Measurements from ENCODE around the gene SERPINA12. TPM values are rescaled to one million over a fixed set of nuclear protein-coding genes. Genes with fewer than 3 reads are reported as not detected.

Gene SERPINA12
- total and polyA plus RNA-seq, 2 of the 13 experiments (the other 11 are each of a cell fraction or from before 2014, with no cell fraction given): 0.08 TPM; not detected in 1

- H3K4me2 ChIP-seq (ENCODE audit: low read depth, low read length): no peak overlapping the region
- WGBS (ENCODE audit: low lambda C conversion rate): 100% methylated on average over 2 of the region's 4 CpGs
- intact Hi-C loops (cut with micrococcal nuclease; ENCODE audit: unreplicated experiment) (loop anchor here (5.0 kb wide), 1 partner anchor 37 kb away; no protein-coding TSS in a partner anchor), in situ Hi-C loops (cut with HindIII; ENCODE audit: extremely low pct_ligation_motif_present, low pct_unique_long_range_greater_than_20kb) (no loop called here)
- H3K27ac ChIP-seq (ENCODE audit: extremely low read length, insufficient read depth, low read length): no peak overlapping the region
- no peaks in the 10 kb centered on the region for H3K27me3 ChIP-seq (ENCODE audit: control insufficient read depth in 1 of 2, insufficient read depth in 2 of 2, low read length in 2 of 2)
- H3K9ac ChIP-seq (ENCODE audit: insufficient read depth, low read depth, low read length): no peak overlapping the region
- no peaks in the 10 kb centered on the region for H4K20me1 ChIP-seq (ENCODE audit: insufficient read depth, low read length)
- FAIRE-seq (no peak), ATAC-seq (no peak; the same call in 2 of the 3 replicates), DNase-seq (ENCODE audit: low spot score) (no peak)
- BruUV-seq (replicated peaks): no TSS peak
- POLR2A ChIA-PET: no interaction called here
- H3K36me3 ChIP-seq (replicated peaks in 1 of 2; ENCODE audit: control insufficient read depth in 1 of 2, insufficient read depth in 2 of 2, low read length in 2 of 2): no peaks in the 10 kb centered on the region
- H3K79me2 ChIP-seq (ENCODE audit: insufficient read depth, low read length): no peaks in the 10 kb centered on the region
- no peak overlapping the region for H2AFZ ChIP-seq (ENCODE audit: low read length)
- H3K9me3 ChIP-seq (ENCODE audit: low read length): no peaks in the 10 kb centered on the region
- H3K4me1 ChIP-seq (ENCODE audit: insufficient read depth, low read length): peaks cover 35% of the 10 kb centered on the region
- TF ChIP-seq PLSCR1 (CRISPR knock-in tag; IDR thresholded peaks at IDR 0.05; ENCODE audit: borderline replicate concordance) (no peak), POLR2A (IDR thresholded peaks at IDR 0.05; ENCODE audit: insufficient read depth in 1 of 2, low read depth in 2 of 2, low read length in 2 of 2) (0 out of 4 replicates have a peak, but pooled peaks of 1 of the 2 experiments have one; percentile 25)
- CTCF ChIA-PET (ENCODE audit: low intra/inter-chr PET ratio, low total read pairs): no interaction called here
- no peak overlapping the region for H3K4me3 ChIP-seq (replicated peaks in 1 of 3; ENCODE audit: insufficient read depth in 1 of 3, low read depth in 2 of 3, low read length in 3 of 3)
These were observed 4.1 kb downstream of the SERPINA12 start for GRCh38 chr14:94505206-94505605.

DNA sequence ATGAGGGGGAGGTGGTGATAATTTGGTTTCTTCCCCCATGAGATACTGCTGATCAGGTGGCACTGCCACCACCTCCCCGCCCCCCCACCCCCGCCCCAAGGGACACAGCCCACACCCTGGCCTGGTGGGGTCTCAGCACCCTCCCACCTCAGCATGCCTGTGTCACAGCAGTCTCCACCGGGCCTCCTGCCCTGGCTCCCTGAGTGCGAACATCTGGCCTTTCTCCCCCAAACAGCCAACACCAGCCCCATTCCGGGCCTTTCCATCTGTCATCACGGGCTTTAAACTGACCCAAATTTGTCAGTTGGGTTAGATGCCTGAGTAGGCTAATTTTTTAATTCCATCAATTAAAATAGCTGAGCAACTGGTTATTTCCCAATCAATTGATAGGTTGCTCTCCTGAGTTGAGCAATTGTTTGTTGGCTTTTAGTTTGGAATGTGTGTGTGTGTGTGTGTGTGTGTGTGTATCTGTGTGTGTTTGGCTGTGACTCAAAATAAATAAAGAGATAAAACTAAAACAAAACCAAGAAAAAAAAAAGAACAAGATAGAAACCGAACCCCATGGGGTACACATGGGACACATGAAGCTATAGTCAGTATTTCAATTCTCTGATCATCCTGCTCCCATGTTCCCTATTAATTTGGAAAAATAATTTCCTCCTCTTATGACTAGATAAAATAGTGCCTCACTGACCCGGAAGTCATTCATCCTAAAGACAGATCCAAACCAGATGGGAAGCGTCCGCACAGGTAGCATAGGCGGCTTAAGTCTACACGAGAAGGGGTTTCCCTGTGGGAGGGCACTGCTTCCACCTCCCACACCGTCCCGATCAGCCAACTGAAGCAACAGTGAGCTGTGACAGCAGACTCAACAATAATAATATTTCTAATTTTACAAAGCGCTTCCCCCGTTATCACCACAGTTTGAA is 7.4 kb downstream of the SERPINA12 start:
- Histone ChIP-seq H3K27me3 (ENCODE audit: control insufficient read depth in 1 of 2, insufficient read depth in 2 of 2, low read length in 2 of 2) (no peaks in the 10 kb centered on the region), H3K36me3 (replicated peaks in 1 of 2; ENCODE audit: control insufficient read depth in 1 of 2, insufficient read depth in 2 of 2, low read length in 2 of 2) (no peaks in the 10 kb centered on the region), H3K9me3 (ENCODE audit: low read length) (no peaks in the 10 kb centered on the region), H3K4me1 (ENCODE audit: insufficient read depth, low read length) (peaks cover 39% of the 10 kb centered on the region), H3K4me3 (replicated peaks in 1 of 3; ENCODE audit: insufficient read depth in 1 of 3, low read depth in 2 of 3, low read length in 3 of 3) (no peak overlapping the region), H3K79me2 (ENCODE audit: insufficient read depth, low read length) (no peaks in the 10 kb centered on the region), H4K20me1 (ENCODE audit: insufficient read depth, low read length) (no peaks in the 10 kb centered on the region), H3K4me2 (ENCODE audit: low read depth, low read length) (no peak overlapping the region), H3K9ac (ENCODE audit: insufficient read depth, low read depth, low read length) (no peak overlapping the region), H2AFZ (ENCODE audit: low read length) (no peak overlapping the region), H3K27ac (ENCODE audit: extremely low read length, insufficient read depth, low read length) (no peak overlapping the region)
- DNase-seq (ENCODE audit: low spot score): peak; percentile 62
- in situ Hi-C loops (cut with HindIII; ENCODE audit: extremely low pct_ligation_motif_present, low pct_unique_long_range_greater_than_20kb) (no loop called here), intact Hi-C loops (cut with micrococcal nuclease; ENCODE audit: unreplicated experiment) (no loop called here)
- peak; percentile 44 for ATAC-seq
- 56% methylated on average over 15 of the region's 16 CpGs for WGBS (ENCODE audit: low lambda C conversion rate)
- ChIA-PET CTCF (ENCODE audit: low intra/inter-chr PET ratio, low total read pairs) (interaction anchor here (1.0 kb wide), 1 partner anchor 16 kb away, joined by 3 read pairs; no protein-coding TSS in a partner anchor), POLR2A (interaction anchor here (0.6 kb wide), 1 partner anchor 80 kb away, joined by 5 read pairs; no protein-coding TSS in a partner anchor)
- FAIRE-seq: peak; percentile 43
- BruUV-seq (replicated peaks): no TSS peak
- TF ChIP-seq SRSF9 (IDR thresholded peaks at IDR 0.05; ENCODE audit: borderline replicate concordance, insufficient read depth, low read depth, low read length, poor library complexity, severe bottlenecking) (no peak), ZNF350 (CRISPR knock-in tag; IDR thresholded peaks at IDR 0.05; ENCODE audit: borderline replicate concordance, low read depth) (no peak), BATF2 (CRISPR knock-in tag; IDR thresholded peaks at IDR 0.05) (0 out of 2 replicates have a peak, but pooled peaks have one; percentile 1), FOXO1 (CRISPR knock-in tag; IDR thresholded peaks at IDR 0.05) (no peak), ISX (CRISPR knock-in tag; conservative IDR thresholded peaks at IDR 0.05) (no peak), NFIC (IDR thresholded peaks at IDR 0.05; ENCODE audit: low read length) (peak; percentile 82; the same call in 1 of the 2 replicates)
- TF ChIP-seq, protein P1, sequence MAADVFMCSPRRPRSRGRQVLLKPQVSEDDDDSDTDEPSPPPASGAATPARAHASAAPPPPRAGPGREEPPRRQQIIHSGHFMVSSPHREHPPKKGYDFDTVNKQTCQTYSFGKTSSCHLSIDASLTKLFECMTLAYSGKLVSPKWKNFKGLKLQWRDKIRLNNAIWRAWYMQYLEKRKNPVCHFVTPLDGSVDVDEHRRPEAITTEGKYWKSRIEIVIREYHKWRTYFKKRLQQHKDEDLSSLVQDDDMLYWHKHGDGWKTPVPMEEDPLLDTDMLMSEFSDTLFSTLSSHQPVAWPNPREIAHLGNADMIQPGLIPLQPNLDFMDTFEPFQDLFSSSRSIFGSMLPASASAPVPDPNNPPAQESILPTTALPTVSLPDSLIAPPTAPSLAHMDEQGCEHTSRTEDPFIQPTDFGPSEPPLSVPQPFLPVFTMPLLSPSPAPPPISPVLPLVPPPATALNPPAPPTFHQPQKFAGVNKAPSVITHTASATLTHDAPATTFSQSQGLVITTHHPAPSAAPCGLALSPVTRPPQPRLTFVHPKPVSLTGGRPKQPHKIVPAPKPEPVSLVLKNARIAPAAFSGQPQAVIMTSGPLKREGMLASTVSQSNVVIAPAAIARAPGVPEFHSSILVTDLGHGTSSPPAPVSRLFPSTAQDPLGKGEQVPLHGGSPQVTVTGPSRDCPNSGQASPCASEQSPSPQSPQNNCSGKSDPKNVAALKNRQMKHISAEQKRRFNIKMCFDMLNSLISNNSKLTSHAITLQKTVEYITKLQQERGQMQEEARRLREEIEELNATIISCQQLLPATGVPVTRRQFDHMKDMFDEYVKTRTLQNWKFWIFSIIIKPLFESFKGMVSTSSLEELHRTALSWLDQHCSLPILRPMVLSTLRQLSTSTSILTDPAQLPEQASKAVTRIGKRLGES (CRISPR knock-in tag; IDR thresholded peaks at IDR 0.05; ENCODE audit: borderline replicate concordance): no peak
- TF ChIP-seq, protein P2, sequence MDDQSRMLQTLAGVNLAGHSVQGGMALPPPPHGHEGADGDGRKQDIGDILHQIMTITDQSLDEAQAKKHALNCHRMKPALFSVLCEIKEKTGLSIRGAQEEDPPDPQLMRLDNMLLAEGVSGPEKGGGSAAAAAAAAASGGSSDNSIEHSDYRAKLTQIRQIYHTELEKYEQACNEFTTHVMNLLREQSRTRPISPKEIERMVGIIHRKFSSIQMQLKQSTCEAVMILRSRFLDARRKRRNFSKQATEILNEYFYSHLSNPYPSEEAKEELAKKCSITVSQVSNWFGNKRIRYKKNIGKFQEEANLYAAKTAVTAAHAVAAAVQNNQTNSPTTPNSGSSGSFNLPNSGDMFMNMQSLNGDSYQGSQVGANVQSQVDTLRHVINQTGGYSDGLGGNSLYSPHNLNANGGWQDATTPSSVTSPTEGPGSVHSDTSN (CRISPR knock-in tag; IDR thresholded peaks at IDR 0.05; ENCODE audit: borderline replicate concordance): no peak

All from HepG2 (cell line).